NT2/D1 (cell line): Measurements from ENCODE around the gene PTPRJ.

Experiments
- DNase-seq: peaks from one replicate; pipeline ENCODE4 v3.0.0-alpha.2; 2011; ENCODE audit warnings: low read depth, low spot score
- H3K27me3 ChIP-seq: 2 replicates; pipeline ENCODE4 v1.6.0; 2011; ENCODE audit warnings: mild to moderate bottlenecking; ENCODE audit not compliant: insufficient read length, insufficient read depth
- H3K36me3 ChIP-seq: 2 replicates; pipeline ENCODE4 v1.6.1; 2011; ENCODE audit warnings: mild to moderate bottlenecking, low read length, mixed read lengths; ENCODE audit not compliant: insufficient read depth, insufficient read length
- H3K4me1 ChIP-seq: 2 replicates; pipeline ENCODE4 v1.5.1; 2011; ENCODE audit not compliant: insufficient read depth, insufficient read length
- H3K4me3 ChIP-seq: 2 replicates; pipeline ENCODE4 v1.5.1; 2011; ENCODE audit warnings: low read depth; ENCODE audit not compliant: insufficient read length
- H3K9ac ChIP-seq: 2 replicates; pipeline ENCODE4 v1.6.0; 2011; ENCODE audit warnings: low read depth; ENCODE audit not compliant: insufficient read length
- H3K9me3 ChIP-seq: 2 replicates; pipeline ENCODE4 v1.5.1; 2011; ENCODE audit warnings: mild to moderate bottlenecking, low read length; ENCODE audit not compliant: insufficient read depth
- SUZ12 ChIP-seq: IDR thresholded peaks from 2 replicates; pipeline ENCODE4 v1.6.1; 2011; ENCODE audit not compliant: insufficient read length, insufficient read depth; ENCODE audit errors: extremely low read depth
- YY1 ChIP-seq: IDR thresholded peaks from 2 replicates; pipeline ENCODE4 v1.6.1; 2011; ENCODE audit not compliant: insufficient read length, insufficient read depth
- ZNF274 ChIP-seq: IDR thresholded peaks from 2 replicates; pipeline ENCODE4 v1.6.1; 2011; ENCODE audit warnings: mild to moderate bottlenecking, low read depth, low read length

Gene PTPRJ

GRCh38 chr11:48000432-48000831 is 20.1 kb downstream of the PTPRJ start:
- H3K27me3 ChIP-seq: no peaks in the 10 kb centered on the region
- no peak for DNase-seq
- H3K4me1 ChIP-seq: peaks cover 12% of the 10 kb centered on the region
- no peak overlapping the region for H3K4me3 ChIP-seq
- no peak for TF ChIP-seq YY1
- TF ChIP-seq ZNF274: no peak
- no peak for TF ChIP-seq SUZ12
- no peaks in the 10 kb centered on the region for H3K36me3 ChIP-seq
- H3K9me3 ChIP-seq: no peaks in the 10 kb centered on the region
- H3K9ac ChIP-seq: no peak overlapping the region

GRCh38 chr11:48001438-48002021 is 21.2 kb downstream of the PTPRJ start:
- H3K4me1 ChIP-seq: peaks cover 19% of the 10 kb centered on the region
- H3K27me3 ChIP-seq: no peaks in the 10 kb centered on the region
- DNase-seq: no peak
- TF ChIP-seq ZNF274 (no peak), SUZ12 (no peak), YY1 (no peak)
- no peak overlapping the region for H3K9ac ChIP-seq
- no peaks in the 10 kb centered on the region for H3K36me3 ChIP-seq
- no peaks in the 10 kb centered on the region for H3K9me3 ChIP-seq
- H3K4me3 ChIP-seq: no peak overlapping the region

GRCh38 chr11:48002561-48002960 is 22.2 kb downstream of the PTPRJ start:
- no peaks in the 10 kb centered on the region for H3K27me3 ChIP-seq
- H3K4me3 ChIP-seq: no peak overlapping the region
- no peaks in the 10 kb centered on the region for H3K36me3 ChIP-seq
- peaks cover 19% of the 10 kb centered on the region for H3K4me1 ChIP-seq
- H3K9ac ChIP-seq: no peak overlapping the region
- DNase-seq: no peak
- H3K9me3 ChIP-seq: no peaks in the 10 kb centered on the region
- no peak for TF ChIP-seq ZNF274
- TF ChIP-seq SUZ12: no peak
- TF ChIP-seq YY1: no peak

DNA sequence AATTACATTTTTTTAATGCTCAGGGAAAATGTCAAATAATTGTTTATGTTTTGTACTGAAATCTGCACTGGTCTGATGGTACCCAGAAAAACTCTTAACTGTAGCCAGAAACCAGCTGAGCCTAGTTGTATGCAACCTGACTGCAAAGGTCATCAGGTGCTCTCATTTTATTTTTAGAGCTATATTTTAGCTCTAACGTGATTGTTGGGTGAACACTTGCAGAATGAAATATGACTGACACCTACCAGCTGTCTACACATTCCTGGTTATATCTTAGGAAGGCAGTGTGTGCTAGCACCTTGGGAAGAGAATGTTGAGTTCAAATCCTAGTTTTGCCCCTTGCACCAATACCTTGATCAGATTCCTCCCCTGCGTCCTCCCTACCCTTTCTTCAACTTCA is 23.6 kb downstream of the PTPRJ start:
- H3K36me3 ChIP-seq: no peaks in the 10 kb centered on the region
- H3K9me3 ChIP-seq: no peaks in the 10 kb centered on the region
- H3K4me3 ChIP-seq: no peak overlapping the region
- TF ChIP-seq SUZ12: no peak
- TF ChIP-seq ZNF274: no peak
- no peak for TF ChIP-seq YY1
- H3K4me1 ChIP-seq: peaks cover 19% of the 10 kb centered on the region
- H3K27me3 ChIP-seq: no peaks in the 10 kb centered on the region
- H3K9ac ChIP-seq: no peak overlapping the region
- DNase-seq: no peak

DNA sequence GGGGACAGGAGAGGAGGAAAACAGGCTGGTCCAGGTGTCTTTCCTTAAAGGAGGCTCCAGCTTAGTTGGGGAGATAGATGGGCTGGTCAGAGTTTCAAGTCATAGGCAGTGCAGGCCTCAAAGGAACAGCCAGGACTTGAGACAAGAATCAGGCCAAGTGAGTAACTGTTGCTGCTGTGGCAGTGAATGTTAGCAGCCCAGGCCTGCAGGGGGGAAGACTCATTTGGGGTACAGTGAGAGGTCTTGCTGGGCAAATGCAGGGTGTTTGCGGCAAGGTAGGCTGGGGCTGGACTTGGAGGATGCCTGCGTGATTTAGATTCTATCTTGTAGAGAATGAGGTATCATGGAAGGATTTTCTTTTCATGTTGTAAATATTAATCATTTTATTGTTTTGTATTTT is 24.1 kb downstream of the PTPRJ start:
- no peak for DNase-seq
- no peak overlapping the region for H3K9ac ChIP-seq
- TF ChIP-seq ZNF274 (no peak), YY1 (no peak), SUZ12 (no peak)
- no peaks in the 10 kb centered on the region for H3K9me3 ChIP-seq
- no peak overlapping the region for H3K4me3 ChIP-seq
- peaks cover 19% of the 10 kb centered on the region for H3K4me1 ChIP-seq
- no peaks in the 10 kb centered on the region for H3K27me3 ChIP-seq
- H3K36me3 ChIP-seq: no peaks in the 10 kb centered on the region

DNA sequence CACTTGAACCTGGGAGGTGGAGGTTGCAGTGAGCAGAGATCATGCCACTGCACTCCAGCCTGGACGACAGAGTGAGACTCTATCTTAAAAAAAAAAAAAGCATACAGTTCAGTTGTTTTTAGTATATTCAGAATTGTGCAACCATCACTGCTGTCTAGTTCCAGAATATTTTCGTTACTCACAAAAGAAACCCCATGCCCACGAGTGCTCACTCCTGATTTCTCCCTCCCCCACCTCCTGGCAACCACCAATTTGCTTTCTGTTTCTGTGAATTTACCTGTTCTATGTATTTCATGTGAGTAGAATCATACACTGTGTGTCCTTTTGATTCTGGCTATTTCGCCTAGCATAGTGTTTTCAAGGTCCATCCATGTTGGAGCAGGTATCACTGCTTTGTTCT is 24.8 kb downstream of the PTPRJ start:
- Histone ChIP-seq H3K27me3 (no peaks in the 10 kb centered on the region), H3K36me3 (no peaks in the 10 kb centered on the region), H3K9me3 (no peaks in the 10 kb centered on the region), H3K4me1 (peaks cover 19% of the 10 kb centered on the region), H3K9ac (no peak overlapping the region), H3K4me3 (no peak overlapping the region)
- TF ChIP-seq SUZ12: no peak
- no peak for TF ChIP-seq YY1
- TF ChIP-seq ZNF274: no peak
- no peak for DNase-seq

GRCh38 chr11:48005831-48006270 is 25.5 kb downstream of the PTPRJ start:
- Histone ChIP-seq H3K9ac (no peak overlapping the region), H3K4me1 (peaks cover 19% of the 10 kb centered on the region), H3K36me3 (no peaks in the 10 kb centered on the region), H3K9me3 (no peaks in the 10 kb centered on the region), H3K27me3 (no peaks in the 10 kb centered on the region), H3K4me3 (no peak overlapping the region)
- DNase-seq: no peak
- TF ChIP-seq SUZ12 (no peak), ZNF274 (no peak), YY1 (no peak)

GRCh38 chr11:48006301-48006992 is 26.1 kb downstream of the PTPRJ start:
- H3K36me3 ChIP-seq: no peaks in the 10 kb centered on the region
- H3K27me3 ChIP-seq: no peaks in the 10 kb centered on the region
- H3K9me3 ChIP-seq: no peaks in the 10 kb centered on the region
- peaks cover 18% of the 10 kb centered on the region for H3K4me1 ChIP-seq
- H3K9ac ChIP-seq: no peak overlapping the region
- no peak for TF ChIP-seq ZNF274
- TF ChIP-seq YY1: no peak
- TF ChIP-seq SUZ12: no peak
- no peak overlapping the region for H3K4me3 ChIP-seq
- no peak for DNase-seq
